HS-5 (cell line): Measurements from ENCODE around the gene ADGRD1.
"Not testable (repeated sequence)": the region's sequence is repeated elsewhere in the genome, so short reads cannot be mapped to it uniquely, and the experiment has no call there.

Experiments
- DNase-seq: peaks from one replicate; pipeline ENCODE4 v3.0.0-alpha.2; 2012; ENCODE audit warnings: low read depth

ADGRD1 gene

GRCh38 chr12:131119345-131119744 is 165.6 kb downstream of the ADGRD1 start:
- DNase-seq: not testable (repeated sequence)

- DNase-seq: no peak
These were observed 166.2 kb downstream of the ADGRD1 start for GRCh38 chr12:131119936-131120335.

DNA sequence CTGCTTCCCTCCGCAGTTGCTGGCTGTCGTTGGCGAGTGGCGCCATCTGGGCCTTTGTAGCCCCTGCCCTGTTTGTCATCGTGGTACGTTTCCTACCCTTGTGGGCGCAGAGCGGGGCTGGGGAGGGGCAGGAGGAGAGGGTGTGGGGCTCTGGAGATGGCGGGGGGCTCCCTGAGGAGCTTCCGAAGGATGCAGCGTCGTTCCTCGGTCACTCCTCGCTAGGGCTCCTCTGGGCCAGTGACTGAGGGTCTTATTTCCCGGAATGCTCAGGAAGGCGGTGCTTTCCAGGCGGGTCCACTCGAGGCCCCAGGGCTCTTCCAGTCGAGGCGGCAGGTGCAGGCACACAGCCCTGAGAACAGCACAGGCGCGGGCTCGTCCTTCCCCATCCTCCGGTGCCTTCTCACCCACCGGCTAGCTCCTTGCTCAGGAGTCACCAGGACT is 167.1 kb downstream of the ADGRD1 start:
- DNase-seq: no peak

- no peak for DNase-seq
These were observed 168.1 kb downstream of the ADGRD1 start for GRCh38 chr12:131121705-131122405.

DNA sequence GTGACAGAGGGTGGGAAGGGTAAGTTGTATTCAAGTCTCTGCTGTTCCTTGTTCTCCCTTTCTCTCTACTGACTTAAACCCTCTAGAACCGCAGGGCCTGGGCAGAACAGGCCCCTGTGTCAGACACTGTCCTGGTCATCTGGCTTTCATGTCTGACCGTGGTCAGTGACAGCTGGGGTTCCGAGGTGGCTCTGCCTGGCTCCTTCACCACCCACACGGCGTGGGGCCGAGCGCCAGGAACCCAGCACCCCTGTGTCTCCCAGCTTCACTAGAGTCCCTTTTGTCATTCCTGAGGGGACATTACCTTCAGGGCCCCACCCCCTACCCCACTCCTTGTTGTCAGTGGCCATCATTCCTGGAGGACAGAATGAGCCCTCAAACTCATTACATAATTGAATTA is 168.9 kb downstream of the ADGRD1 start:
- no peak for DNase-seq

- DNase-seq: no peak
These were observed 170.1 kb downstream of the ADGRD1 start for GRCh38 chr12:131123817-131124216.

- no peak for DNase-seq
These were observed 171.0 kb downstream of the ADGRD1 start for GRCh38 chr12:131124487-131125280.

GRCh38 chr12:131126662-131127173 is 173.0 kb downstream of the ADGRD1 start:
- no peak for DNase-seq

DNA sequence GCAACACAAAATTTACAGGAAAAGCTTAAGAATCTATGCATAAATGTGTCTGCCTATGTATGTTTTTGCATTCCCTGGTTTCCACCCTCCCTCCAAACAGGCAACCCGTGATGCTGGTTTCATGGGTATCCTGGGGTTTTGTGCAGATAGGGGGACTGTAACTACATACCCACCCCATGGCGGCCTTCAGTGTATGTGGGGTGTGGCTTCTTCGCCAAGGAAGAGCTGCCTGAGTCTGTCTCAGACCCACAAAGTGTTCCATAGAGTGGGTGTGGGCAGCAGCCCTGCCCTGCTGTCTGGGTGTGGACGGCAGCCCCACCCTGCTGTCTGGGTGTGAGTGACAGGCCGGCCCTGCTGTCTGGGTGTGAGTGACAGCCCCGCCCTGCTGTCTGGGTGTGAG is 174.8 kb downstream of the ADGRD1 start:
- DNase-seq: no peak

DNA sequence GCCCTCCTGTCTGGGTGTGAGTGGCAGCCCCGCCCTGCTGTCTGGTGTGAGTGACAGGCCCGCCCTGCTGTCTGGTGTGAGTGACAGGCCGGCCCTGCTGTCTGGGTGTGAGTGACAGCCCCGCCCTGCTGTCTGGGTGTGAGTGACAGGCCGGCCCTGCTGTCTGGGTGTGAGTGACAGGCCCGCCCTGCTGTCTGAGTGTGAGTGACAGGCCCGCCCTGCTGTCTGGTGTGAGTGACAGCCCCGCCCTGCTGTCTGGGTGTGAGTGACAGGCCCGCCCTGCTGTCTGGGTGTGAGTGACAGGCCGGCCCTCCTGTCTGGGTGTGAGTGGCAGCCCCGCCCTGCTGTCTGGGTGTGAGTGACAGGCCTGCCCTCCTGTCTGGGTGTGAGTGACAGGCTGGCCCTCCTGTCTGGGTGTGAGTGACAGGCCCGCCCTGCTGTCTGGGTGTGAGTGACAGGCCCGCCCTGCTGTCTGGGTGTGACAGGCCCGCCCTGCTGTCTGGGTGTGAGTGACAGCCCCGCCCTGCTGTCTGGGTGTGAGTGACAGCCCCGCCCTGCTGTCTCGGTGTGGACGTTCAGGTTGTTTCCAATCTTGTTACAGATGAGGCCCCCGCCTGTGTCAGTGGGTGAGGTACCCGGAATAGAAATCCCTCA is 175.4 kb downstream of the ADGRD1 start:
- not testable (repeated sequence) for DNase-seq

- no peak for DNase-seq
These were observed 176.1 kb downstream of the ADGRD1 start for GRCh38 chr12:131129839-131130238.

GRCh38 chr12:131130311-131130911 is 176.7 kb downstream of the ADGRD1 start:
- no peak for DNase-seq

- DNase-seq: no peak
These were observed 177.5 kb downstream of the ADGRD1 start for GRCh38 chr12:131131077-131131807.

DNA sequence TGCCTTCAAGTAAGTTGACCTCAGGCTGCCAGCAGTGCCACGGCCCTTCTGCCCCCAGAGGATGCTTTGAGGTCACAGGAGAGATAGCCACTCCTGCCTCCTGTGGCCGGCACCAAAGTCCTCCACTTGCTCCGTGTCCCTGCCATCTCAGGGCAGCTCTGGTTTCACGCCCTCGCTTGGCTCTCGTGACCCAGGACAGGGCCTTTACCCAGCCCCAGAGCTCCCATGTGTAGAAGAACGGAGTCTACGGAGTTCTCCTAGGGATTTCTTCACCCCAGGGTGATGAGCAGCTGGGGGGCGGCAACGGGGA is 178.1 kb downstream of the ADGRD1 start:
- DNase-seq: no peak

- DNase-seq: no peak
These were observed 178.6 kb downstream of the ADGRD1 start for GRCh38 chr12:131132118-131132892.

DNA sequence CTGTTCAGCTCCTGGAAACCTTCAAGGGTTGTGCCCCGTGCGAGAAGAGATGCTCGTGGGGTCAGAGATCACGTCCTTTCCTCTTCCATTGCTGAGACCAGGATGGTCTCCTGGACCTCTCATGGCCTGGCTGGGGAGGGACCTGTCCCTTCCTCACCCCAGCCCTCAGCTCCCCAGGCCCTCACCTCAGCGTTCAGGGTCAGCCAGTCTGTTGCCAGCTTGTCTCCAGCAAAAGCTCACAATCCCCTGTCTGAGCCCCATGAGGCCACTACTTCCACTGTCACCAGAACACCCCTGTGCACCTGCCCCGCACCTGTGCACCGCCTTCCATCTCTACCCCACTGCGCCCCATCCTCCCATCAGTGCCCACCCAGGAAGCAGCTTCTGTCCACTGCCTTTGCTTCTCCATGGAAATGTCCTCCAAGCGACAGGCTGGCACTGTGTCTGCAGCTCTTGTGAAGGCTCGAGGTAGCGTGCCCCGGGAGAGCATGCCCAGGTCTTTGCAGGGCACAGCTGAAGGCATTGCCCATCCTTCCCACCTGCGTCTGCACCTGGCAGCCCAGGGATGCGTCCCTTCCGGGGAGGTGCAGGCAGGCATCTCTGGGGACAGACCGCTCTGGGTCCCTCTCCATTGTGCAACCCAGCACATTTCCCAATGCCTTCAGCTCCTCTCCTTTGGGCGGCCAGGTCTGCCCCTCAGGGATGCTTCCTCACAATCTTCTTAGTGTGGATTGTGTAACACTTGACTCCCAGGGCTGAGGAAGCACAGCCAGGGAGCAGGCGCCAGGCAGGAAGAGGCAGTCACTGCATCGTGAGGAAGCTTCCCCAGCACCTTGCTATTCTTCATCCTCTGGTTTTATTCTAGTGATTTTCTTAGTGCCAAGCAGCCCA is 179.6 kb downstream of the ADGRD1 start:
- no peak for DNase-seq

- DNase-seq: no peak
These were observed 180.3 kb downstream of the ADGRD1 start for GRCh38 chr12:131133994-131134393.

DNA sequence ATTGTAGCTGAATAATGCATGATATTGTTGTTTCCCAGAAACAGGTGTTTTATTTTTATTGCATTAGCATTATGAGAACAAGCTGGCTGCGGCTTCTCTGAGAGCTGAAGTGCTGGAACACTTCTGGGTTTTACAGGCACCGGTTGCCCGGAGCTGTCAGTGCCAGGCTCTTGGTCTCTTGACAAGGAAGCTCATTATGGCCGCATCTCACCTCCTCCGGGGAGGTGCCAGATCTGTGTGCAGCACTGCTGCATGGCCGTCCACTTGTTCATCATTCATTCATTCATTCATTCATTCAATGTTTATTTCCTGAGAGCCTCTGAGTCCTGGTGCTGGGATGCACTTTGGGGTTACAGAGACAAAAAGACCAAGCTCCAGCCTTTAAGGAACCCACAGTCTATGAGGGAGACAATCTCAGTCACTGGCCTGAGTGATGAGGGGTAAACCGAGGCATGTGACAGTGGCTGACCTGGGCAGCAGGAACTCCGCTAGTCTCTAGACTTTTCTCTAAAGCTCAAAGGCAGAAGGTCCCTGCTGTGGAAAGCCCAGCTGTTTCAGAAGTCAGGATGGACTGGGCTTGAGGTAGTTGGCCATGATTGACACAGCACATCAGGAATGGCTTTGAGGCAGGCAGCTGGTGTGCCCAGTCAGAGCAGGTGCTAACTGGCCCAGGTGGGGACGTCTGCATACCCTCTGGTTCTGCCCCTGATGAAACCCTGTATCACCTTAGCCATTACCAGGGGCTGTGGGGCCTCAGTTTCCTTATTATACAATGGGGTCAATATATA is 181.0 kb downstream of the ADGRD1 start:
- DNase-seq: no peak

DNA sequence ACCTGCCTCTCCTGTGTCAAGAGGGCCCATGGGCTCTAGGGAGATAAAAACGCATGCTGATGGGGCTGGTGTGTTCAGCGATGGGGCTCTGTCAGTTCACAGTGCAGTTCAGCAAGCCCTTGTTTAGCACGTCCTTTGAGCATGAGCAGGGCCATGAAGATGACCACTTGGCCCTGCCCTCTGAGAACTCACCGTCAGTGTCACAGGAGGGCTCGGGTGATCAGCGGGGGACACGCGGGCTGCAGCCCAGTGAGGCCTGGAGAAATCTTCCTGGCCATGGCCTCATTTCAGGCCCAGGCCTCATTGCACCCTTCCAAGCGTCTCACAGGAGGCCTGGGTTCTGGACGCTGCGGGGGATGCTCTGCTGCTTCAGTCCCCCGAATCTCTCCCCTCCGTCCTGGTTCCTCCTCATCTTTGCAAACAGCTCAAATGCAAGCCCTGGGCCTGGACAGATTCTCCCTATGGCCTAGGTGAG is 181.6 kb downstream of the ADGRD1 start:
- no peak for DNase-seq
